HG02870 (cell line): ENCODE results near the gene MAP2K6.
A peak's percentile ranks its signal among the peaks of the same experiment; 100 is the strongest.

ENCODE experiments used
- ATAC-seq: cut with Tn5 transposase; IDR thresholded peaks from one replicate; pipeline ENCODE4 v1.9.1; 2021; ENCODE audit warnings: mild to moderate bottlenecking, moderate library complexity; ENCODE audit not compliant: unreplicated experiment

MAP2K6 gene

GRCh38 chr17:69414408-69415274 lies at the start of gene MAP2K6:
Gene MAP2K6 (plus strand): TSS chr17:69414697. CDS start chr17:69414985, 288 bp downstream.
- ATAC-seq = peak; percentile 97

DNA sequence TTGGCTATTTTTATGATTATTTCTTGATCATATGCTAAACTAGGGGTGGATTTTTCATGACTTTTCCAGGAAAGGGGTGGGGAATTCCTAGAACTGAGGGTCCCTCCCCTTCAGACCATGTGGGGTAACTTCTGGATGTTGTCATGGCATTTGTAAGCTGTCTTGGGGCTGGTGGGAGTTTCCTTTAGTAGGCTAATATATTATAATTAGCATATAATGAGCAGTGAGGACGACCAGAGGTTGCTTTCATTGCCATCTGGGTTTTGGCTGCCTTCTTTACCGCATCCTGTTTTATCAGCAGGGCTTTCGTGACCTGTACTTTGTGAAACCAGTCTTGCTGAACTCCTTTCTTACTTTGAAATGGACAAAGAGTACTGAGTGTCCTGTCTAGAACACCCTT lies 47.2 kb upstream of the MAP2K6 start:
- peak; percentile 91 for ATAC-seq

DNA sequence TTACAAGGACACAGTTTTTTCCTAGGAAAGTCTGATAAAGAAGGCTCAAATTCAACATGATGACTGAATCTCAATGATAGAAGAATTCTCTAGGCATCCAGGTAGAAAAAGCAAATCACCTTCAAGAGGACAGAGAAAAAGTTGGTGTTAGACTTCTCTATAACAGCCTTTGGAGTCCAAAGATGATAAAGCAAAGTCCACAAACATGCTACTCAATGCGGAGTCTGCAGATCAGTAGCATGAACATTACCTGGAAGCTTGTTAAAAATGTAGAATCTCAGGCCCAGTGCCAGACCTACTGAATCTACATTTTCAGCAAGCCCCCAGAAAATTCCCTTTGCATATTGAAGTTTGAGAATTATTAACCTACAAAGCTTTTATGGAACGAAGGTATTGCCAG lies 41.4 kb upstream of the MAP2K6 start:
- no peak for ATAC-seq

DNA sequence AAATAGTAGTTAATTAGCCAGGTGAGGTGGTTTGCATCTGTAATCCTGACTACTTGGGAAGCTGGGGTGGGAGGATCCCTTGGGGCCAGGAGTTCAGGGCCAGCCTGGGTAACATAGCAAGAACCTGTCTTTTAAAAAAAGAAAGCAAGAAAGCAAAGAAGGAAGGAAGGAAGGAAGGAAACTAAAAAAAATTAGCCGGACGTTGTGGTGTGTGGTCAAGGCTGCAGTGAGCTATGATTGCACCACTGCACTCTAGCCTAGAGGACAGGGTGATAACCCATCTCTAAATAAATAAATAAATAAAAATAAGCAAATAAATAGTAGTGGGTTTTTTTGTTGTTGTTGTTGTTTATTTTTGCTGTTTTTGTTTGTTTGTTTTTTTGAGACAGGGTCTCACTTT lies 39.3 kb upstream of the MAP2K6 start:
- no peak for ATAC-seq

GRCh38 chr17:69388822-69389442 lies 25.6 kb upstream of the MAP2K6 start:
- ATAC-seq = no peak

GRCh38 chr17:69390795-69391501 lies 23.5 kb upstream of the MAP2K6 start:
- ATAC-seq = no peak

DNA sequence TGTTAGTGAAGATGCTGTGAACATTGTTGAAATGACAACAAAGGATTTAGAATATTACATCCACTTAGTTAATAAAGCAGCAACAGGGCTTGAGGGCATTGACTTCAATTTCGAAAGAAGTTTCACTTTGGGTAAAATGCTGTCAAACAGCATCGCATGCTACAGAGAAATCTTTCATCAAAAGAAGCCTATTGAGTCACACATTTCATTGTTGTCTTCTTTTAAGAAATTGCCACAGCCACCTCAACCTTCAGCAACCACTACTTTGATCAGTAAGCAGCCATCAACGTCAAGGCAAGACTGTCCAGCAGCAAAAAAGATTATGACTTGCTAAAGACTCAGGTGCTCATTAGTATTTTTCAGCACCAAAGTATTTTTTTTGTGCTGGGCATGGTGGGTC lies 13.2 kb upstream of the MAP2K6 start:
- no peak for ATAC-seq

DNA sequence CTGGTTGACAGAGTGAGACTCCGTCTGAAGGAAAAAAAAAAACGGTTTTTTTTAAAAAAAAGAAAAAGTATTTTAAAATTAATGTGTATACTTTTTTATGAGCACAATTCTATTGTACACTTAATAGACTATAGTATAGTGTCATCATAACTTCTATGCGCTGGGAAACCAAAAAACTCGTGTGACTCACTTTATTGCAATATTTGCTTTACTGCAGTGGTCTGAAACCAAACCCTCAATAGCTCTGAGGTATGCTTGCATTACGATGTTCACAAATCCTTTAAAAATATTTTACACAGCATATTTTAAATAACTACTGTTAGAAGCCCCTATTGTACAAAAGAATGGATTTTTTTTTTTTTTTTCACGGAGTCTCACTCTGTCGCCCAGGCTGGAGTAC lies 12.4 kb upstream of the MAP2K6 start:
- ATAC-seq = no peak

DNA sequence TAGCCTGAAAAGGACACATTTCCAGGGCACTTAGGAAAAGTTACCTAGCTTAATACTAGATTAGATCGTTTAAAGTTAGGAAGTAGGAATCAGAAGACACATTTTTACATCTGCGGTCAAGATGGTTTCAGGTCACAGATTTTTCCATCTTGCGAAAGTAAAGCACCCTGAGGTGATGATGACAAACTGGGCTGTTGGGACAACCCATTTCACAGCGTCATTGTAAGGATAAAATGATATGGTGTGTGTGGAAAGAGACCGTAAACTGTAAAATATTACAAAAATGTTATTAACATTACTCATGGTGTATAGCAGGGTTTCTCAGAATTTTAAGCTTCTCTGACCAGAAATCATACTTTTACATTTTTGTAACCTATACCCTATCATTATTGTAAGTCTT lies 10.1 kb upstream of the MAP2K6 start:
- no peak for ATAC-seq

GRCh38 chr17:69405096-69405495 lies 9.4 kb upstream of the MAP2K6 start:
- no peak for ATAC-seq

GRCh38 chr17:69406941-69407340 lies 7.6 kb upstream of the MAP2K6 start:
- no peak for ATAC-seq

DNA sequence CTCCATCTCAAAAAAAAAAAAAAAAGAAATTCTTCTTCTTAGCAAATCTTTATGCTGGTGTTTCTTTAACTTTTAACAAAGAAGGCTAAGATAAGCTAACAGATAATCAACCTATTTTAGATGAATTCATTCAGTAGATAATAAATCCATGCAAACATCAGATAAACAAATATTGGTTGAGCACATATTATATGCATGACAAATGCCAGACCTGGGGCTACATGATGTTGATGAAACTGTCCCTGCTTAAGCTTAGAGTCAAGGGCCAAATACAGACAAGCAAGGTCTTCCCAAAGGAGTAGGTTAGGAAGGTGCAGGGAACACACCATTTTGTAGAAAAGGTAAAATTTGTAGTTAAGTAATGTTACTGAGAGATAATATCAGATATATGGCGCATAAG lies 6.7 kb upstream of the MAP2K6 start:
- no peak for ATAC-seq

DNA sequence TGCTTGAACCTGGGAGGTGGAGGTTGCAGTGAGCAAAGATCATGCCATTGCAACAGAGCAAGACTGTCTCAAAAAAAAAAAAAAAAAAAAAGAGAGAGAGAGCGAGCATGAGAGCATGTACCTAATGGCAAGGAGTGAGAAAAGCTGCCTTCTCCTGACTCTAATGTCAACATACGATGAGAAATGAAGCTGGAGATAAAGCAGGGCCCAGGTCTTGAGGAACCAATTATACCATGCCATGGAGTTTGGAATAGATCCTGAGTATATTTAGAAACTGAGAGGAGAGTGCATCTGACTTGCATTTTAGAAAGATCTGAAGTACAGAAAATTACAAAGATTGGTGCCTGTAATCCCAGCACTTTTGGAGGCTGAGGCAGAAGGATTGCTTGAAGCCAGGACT lies 3.8 kb upstream of the MAP2K6 start:
- no peak for ATAC-seq

DNA sequence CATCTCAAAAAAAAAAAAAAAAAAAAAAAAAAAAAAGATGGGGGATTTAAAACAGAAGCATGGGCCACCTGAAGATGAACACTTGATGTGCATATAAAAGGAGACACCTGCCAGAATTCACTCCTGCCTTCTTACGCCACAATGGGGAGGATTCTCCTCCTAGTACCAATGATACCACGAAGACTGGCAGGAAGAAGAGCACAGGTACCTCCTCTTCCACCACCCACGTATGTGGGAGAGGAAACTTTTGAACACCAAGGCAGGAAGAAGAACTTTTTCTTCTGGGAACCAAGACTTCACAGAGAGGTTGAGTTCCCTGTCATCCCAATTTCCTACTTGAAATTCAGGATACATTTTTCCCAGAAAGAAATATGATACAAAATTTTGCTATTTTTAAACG lies 2.7 kb upstream of the MAP2K6 start:
- ATAC-seq = no peak

GRCh38 chr17:69412251-69412671 lies 2.2 kb upstream of the MAP2K6 start:
- no peak for ATAC-seq

DNA sequence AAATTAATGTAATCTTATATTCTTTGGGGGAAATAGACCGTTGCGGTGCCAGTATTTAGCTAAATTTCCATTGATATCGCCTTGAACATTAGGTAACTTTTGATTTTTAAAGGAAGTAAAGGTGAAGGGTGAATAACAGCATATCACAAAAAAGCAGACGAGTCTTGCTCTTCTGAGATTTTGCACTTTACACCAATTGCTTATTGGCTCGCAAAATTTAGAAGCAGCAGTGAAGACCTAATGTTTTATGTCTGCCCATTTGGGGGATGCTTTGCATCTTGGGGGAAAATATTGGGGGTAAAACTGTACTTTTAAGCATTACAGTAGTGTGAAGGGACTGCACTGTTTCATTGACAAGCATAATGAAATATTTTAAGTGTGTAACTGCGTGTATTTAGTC lies 934 bp downstream of the MAP2K6 start:
- no peak for ATAC-seq

- ATAC-seq = no peak
These were observed 3.3 kb downstream of the MAP2K6 start for GRCh38 chr17:69417545-69418483.

GRCh38 chr17:69418535-69418934 lies 4.0 kb downstream of the MAP2K6 start:
- no peak for ATAC-seq

DNA sequence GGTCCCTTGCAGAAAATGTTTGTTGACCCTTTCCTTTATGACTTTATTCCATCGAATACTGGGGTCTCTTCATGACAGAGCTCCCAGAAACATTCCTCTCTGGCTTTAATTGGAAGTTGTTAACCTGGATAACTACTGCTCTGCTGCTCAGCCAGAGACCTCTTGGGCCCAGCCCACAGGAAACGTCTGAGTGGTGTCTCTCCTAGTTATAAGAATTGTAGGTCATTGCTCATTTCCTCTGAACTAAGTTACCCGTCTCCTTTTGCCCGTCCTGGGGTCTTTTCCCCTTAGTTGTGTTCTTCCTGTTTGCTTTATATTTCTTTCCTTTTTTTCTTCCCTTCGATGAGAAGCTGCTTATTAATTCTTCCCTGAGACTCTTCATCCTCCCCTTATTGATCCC lies 9.0 kb downstream of the MAP2K6 start:
- ATAC-seq = no peak

DNA sequence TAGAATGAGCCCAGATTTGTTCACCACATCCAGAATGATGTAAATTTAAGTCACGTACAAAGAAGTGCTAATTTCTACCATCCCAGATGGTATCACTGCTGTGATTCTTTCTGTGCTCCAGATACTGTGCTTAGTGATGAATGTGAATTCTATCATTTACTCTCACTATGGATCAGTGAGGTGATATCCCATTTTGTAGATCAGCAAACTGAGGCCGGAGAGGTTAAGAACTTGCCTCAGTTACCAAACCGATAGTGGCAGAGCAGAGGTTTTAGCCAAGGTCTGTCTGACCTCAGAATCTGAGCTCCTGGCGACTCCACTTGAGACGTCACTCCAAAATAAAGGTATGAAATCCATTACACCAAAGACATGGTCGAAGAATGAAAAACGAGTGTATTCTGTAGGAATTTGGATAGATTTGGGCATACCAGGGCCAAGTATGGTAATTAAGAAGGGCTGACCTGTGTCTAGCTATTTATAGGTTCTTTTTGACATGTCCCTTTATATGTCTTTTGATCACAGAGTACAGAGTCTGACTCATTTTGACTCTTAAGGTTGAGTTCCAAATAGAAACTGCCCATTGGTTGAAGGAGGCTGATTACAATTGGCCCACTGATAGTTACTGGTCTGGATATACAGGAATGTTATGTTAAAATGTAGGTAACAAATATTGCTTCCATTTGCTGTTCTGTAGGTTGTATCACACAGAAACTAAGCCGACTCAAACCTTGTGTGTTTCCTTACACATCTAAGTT lies 10.0 kb downstream of the MAP2K6 start:
- ATAC-seq = no peak
